ENCODE results near the gene BACH2. TPM values are rescaled to one million over a fixed set of nuclear protein-coding genes. Genes with fewer than 3 reads are reported as not detected.

BACH2 gene
- total and polyA plus RNA-seq, 2 of the 8 experiments (the other 6 are each of a cell fraction or from before 2014, with no cell fraction given): 1.9 to 5.9 TPM

DNA sequence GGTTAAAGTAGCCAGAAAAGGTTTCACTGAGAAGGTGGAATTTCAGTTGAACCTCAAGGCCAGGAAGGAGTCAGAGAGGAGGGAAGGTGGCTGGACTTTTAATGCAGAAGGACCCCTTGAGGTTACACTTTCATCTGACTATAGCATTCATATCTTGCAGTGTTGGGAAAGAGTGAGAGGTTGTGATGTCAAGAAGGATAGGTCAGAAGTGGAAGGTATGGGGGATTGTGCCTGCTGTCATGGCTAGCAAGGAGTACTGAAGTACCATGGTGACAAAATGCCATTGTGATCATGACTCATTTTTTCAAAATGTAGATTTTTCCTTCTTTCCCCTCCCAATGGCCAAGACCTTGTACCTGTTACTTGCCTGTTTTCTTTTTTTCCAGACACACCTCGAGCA, 5.2 kb upstream of the BACH2 start:
- no peak overlapping the region for H4K8ac ChIP-seq (ENCODE audit: extremely low read depth, insufficient read depth, low read length)
- POLR2A ChIA-PET (ENCODE audit: partially characterized antibody): no interaction called here

More for the DNA sequence above, 5.2 kb upstream of the BACH2 start:
- Histone ChIP-seq H3K23me2 (ENCODE audit: low read depth, low read length) (peaks cover 5% of the 10 kb centered on the region), H4K5ac (ENCODE audit: insufficient read length, low read depth, low read length) (no peak overlapping the region), H3K56ac (replicated peaks; ENCODE audit: insufficient read length, low read depth, low read length) (no peak overlapping the region), H2AFZ (ENCODE audit: low read length) (no peak overlapping the region), H2BK120ac (replicated peaks; ENCODE audit: low read depth, low read length) (no peak overlapping the region), H3K79me1 (ENCODE audit: low read depth, low read length) (no peaks in the 10 kb centered on the region), H2BK5ac (ENCODE audit: low read depth, low read length) (no peak overlapping the region), H3K4me3 (ENCODE audit: extremely low read depth in 1 of 4, insufficient read depth in 2 of 4, low read depth in 3 of 4, low read length in 4 of 4) (no peak overlapping the region), H3K9ac (replicated peaks in 1 of 4; ENCODE audit: extremely low read depth in 1 of 4, low read depth in 3 of 4, low read length in 3 of 4) (no peak overlapping the region), H3K23ac (ENCODE audit: insufficient read length) (no peak overlapping the region), H3K27me3 (replicated peaks in 1 of 4; ENCODE audit: control insufficient read depth in 3 of 4, extremely low read depth in 1 of 4, insufficient read depth in 3 of 4, low read length in 3 of 4) (peaks cover 0 to 5% (median 1%) of the 10 kb centered on the region in 4 experiments; a peak in 3 of 7 replicates), H4K20me1 (replicated peaks in 1 of 2; ENCODE audit: control insufficient read depth in 1 of 2, insufficient read depth in 2 of 2, low read length in 2 of 2) (no peaks in the 10 kb centered on the region), H2BK20ac (ENCODE audit: low read length) (no peak overlapping the region), H3K4me2 (ENCODE audit: insufficient read depth in 1 of 2, low read depth in 2 of 2, low read length in 2 of 2) (no peak overlapping the region), H3K4me1 (replicated peaks in 1 of 4; ENCODE audit: control insufficient read depth in 3 of 4, insufficient read depth in 4 of 4, low read length in 3 of 4) (peaks cover 4 to 17% (median 9%) of the 10 kb centered on the region in 4 experiments), H3K9me3 (ENCODE audit: insufficient read depth in 2 of 2, low read depth in 1 of 2, low read length in 1 of 2) (no peaks in the 10 kb centered on the region), H3K14ac (ENCODE audit: insufficient read length) (no peak overlapping the region), H3K79me2 (ENCODE audit: control insufficient read depth in 1 of 2, insufficient read depth in 2 of 2, low read length in 2 of 2) (no peaks in the 10 kb centered on the region), H3K27ac (ENCODE audit: low read depth, low read length) (no peak overlapping the region), H3K4ac (replicated peaks; ENCODE audit: insufficient read length, low read depth, low read length) (no peak overlapping the region), H3K36me3 (ENCODE audit: control insufficient read depth in 2 of 4, insufficient read depth in 4 of 4, low read length in 3 of 4) (no peaks in the 10 kb centered on the region), H4K91ac (replicated peaks; ENCODE audit: insufficient read length, low read length) (no peak overlapping the region), H2AK5ac (ENCODE audit: low read depth, low read length) (no peak overlapping the region), H2BK12ac (ENCODE audit: low read depth, low read length) (no peak overlapping the region), H3K18ac (ENCODE audit: extremely low read depth, low read length) (no peak overlapping the region), H2BK15ac (ENCODE audit: low read length) (no peak overlapping the region)
- no peak for TF ChIP-seq BACH1 (IDR thresholded peaks at IDR 0.05; ENCODE audit: low read length)
- no peak for TF ChIP-seq BCL11A (IDR thresholded peaks at IDR 0.05; ENCODE audit: low read depth in 2 of 2, low read length in 2 of 2)
- TF ChIP-seq FOSL1 (IDR thresholded peaks at IDR 0.05; ENCODE audit: insufficient read depth, low read depth, low read length): no peak
- no peak for TF ChIP-seq RNF2 (IDR thresholded peaks at IDR 0.05; ENCODE audit: borderline replicate concordance, low read depth, low read length, missing control alignments, poor library complexity, severe bottlenecking)
- no peak for TF ChIP-seq RAD21 (IDR thresholded peaks at IDR 0.05 in 1 of 2, conservative IDR thresholded peaks at IDR 0.05 in 1 of 2; ENCODE audit: low read depth in 2 of 2, low read length in 2 of 2)
- no peak for TF ChIP-seq JUND (IDR thresholded peaks at IDR 0.05; ENCODE audit: low read length)
- TF ChIP-seq SIX5 (IDR thresholded peaks at IDR 0.05; ENCODE audit: low read depth, low read length): no peak
- TF ChIP-seq SUZ12 (IDR thresholded peaks at IDR 0.05; ENCODE audit: low read length): no peak
- TF ChIP-seq EGR1 (IDR thresholded peaks at IDR 0.05; ENCODE audit: borderline replicate concordance, low read depth, low read length): no peak
- no peak for TF ChIP-seq TAF7 (optimal IDR thresholded peaks at IDR 0.05; ENCODE audit: borderline replicate concordance, low read depth, low read length)
- no peak for TF ChIP-seq BRCA1 (IDR thresholded peaks at IDR 0.05; ENCODE audit: low read depth, low read length)
- TF ChIP-seq POLR2AphosphoS5 (IDR thresholded peaks at IDR 0.05; ENCODE audit: low read depth, low read length): no peak
- TF ChIP-seq CTBP2 (IDR thresholded peaks at IDR 0.05; ENCODE audit: borderline replicate concordance, insufficient read depth, insufficient read length, low read length): no peak
- DNase-seq (ENCODE audit: low read depth in 1 of 2, low spot score in 2 of 2) (no peak), FAIRE-seq (no peak)
- CTCF ChIA-PET (ENCODE audit: partially characterized antibody): no interaction called here
- 100% methylated on average over 1 of the region's 1 CpG; no CpG with 5 or more reads in 1 of the 2 experiments for WGBS, 2 experiments (ENCODE audit: extremely low coverage in 1 of 2, insufficient coverage in 1 of 2, insufficient read length in 1 of 2, insufficient replicate concordance in 2 of 2, low coverage in 1 of 2, low lambda C conversion rate in 2 of 2, missing lambda C conversion rate in 1 of 2)
